ENCODE measurements around the gene CA10.

The CA10 gene

GRCh38 chr17:51955245-51955644, 203.3 kb downstream of the CA10 start:
- DNase-seq (ENCODE audit: insufficient read length, low spot score) = no peak
- no peak for FAIRE-seq

GRCh38 chr17:51954232-51954765, 204.2 kb downstream of the CA10 start:
- no peak for FAIRE-seq
- DNase-seq (ENCODE audit: insufficient read length, low spot score) = no peak

GRCh38 chr17:51951741-51952140, 206.8 kb downstream of the CA10 start:
- FAIRE-seq (no peak), DNase-seq (ENCODE audit: insufficient read length, low spot score) (no peak)

GRCh38 chr17:51948128-51948527, 210.4 kb downstream of the CA10 start:
- FAIRE-seq = no peak
- DNase-seq (ENCODE audit: insufficient read length, low spot score) = no peak

GRCh38 chr17:51947160-51947735, 211.3 kb downstream of the CA10 start:
- FAIRE-seq (no peak), DNase-seq (ENCODE audit: insufficient read length, low spot score) (no peak)

GRCh38 chr17:51946311-51946710, 212.2 kb downstream of the CA10 start:
- FAIRE-seq (no peak), DNase-seq (ENCODE audit: insufficient read length, low spot score) (no peak)

- DNase-seq (ENCODE audit: insufficient read length, low spot score) (no peak), FAIRE-seq (no peak)
These were observed 217.2 kb downstream of the CA10 start for GRCh38 chr17:51941272-51941671.

- no peak for DNase-seq (ENCODE audit: insufficient read length, low spot score)
- no peak for FAIRE-seq
These were observed 221.2 kb downstream of the CA10 start for GRCh38 chr17:51937264-51937663.

- no peak for FAIRE-seq
- no peak for DNase-seq (ENCODE audit: insufficient read length, low spot score)
These were observed 223.0 kb downstream of the CA10 start for GRCh38 chr17:51935477-51935876.

- DNase-seq (ENCODE audit: insufficient read length, low spot score) (no peak), FAIRE-seq (no peak)
These were observed 224.9 kb downstream of the CA10 start for GRCh38 chr17:51933647-51934046.

- DNase-seq (ENCODE audit: insufficient read length, low spot score) (no peak), FAIRE-seq (no peak)
These were observed 232.1 kb downstream of the CA10 start for GRCh38 chr17:51926448-51926847.

- no peak for FAIRE-seq
- no peak for DNase-seq (ENCODE audit: insufficient read length, low spot score)
These were observed 237.0 kb downstream of the CA10 start for GRCh38 chr17:51921500-51921899.

GRCh38 chr17:51914577-51914976, 243.9 kb downstream of the CA10 start:
- DNase-seq (ENCODE audit: insufficient read length, low spot score) (no peak), FAIRE-seq (no peak)

GRCh38 chr17:51913491-51914205, 244.9 kb downstream of the CA10 start:
- DNase-seq (ENCODE audit: insufficient read length, low spot score) (no peak), FAIRE-seq (no peak)

GRCh38 chr17:51912939-51913338, 245.6 kb downstream of the CA10 start:
- FAIRE-seq = no peak
- no peak for DNase-seq (ENCODE audit: insufficient read length, low spot score)

GRCh38 chr17:51911237-51911636, 247.3 kb downstream of the CA10 start:
- no peak for DNase-seq (ENCODE audit: insufficient read length, low spot score)

GRCh38 chr17:51909971-51910370, 248.5 kb downstream of the CA10 start:
- no peak for DNase-seq (ENCODE audit: insufficient read length, low spot score)
- FAIRE-seq = no peak

More at GRCh38 chr17:51911237-51911636, 247.3 kb downstream of the CA10 start:
- FAIRE-seq = no peak

- FAIRE-seq = no peak
- no peak for DNase-seq (ENCODE audit: insufficient read length, low spot score)
These were observed 249.5 kb downstream of the CA10 start for GRCh38 chr17:51908841-51909537.

- DNase-seq (ENCODE audit: insufficient read length, low spot score) (no peak), FAIRE-seq (no peak)
These were observed 251.5 kb downstream of the CA10 start for GRCh38 chr17:51907041-51907440.

- FAIRE-seq (no peak), DNase-seq (ENCODE audit: insufficient read length, low spot score) (no peak)
These were observed 254.1 kb downstream of the CA10 start for GRCh38 chr17:51904379-51904778.

- FAIRE-seq = no peak
- DNase-seq (ENCODE audit: insufficient read length, low spot score) = no peak
These were observed 257.3 kb downstream of the CA10 start for GRCh38 chr17:51901242-51901641.

- FAIRE-seq (no peak), DNase-seq (ENCODE audit: insufficient read length, low spot score) (no peak)
These were observed 266.6 kb downstream of the CA10 start for GRCh38 chr17:51891936-51892335.

Data from GM19239 (cell line).